GM21360 (cell line): ENCODE results near the gene KRT32.
"Not testable (repeated sequence)": the region's sequence is repeated elsewhere in the genome, so short reads cannot be mapped to it uniquely, and the experiment has no call there.

Source experiments
- ATAC-seq: cut with Tn5 transposase; IDR thresholded peaks from one replicate; pipeline ENCODE4 v1.9.1; 2021; ENCODE audit warnings: mild to moderate bottlenecking, moderate library complexity; ENCODE audit not compliant: unreplicated experiment

KRT32 gene

DNA sequence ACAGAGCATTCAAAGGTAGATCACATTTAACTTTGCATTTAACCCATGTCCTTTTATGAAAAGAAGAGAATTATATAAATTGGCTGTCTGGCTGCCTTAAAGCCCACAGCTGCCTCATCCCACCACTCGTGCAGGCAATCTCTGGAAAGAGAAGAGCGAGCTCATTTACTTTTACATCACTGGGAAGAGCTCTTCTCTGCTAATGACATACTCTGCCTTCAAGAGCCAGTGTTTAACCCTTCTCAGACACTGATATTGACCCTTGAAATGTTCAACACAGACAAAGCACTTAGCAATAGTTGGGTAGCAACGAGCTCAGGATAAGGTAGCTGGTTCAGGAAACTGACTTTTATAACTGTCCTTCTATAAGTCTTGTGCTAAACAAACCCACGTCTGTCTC, 33.2 kb downstream of the KRT32 start:
- no peak for ATAC-seq

- no peak for ATAC-seq
Measured at GRCh38 chr17:41433586-41433985, 33.6 kb downstream of the KRT32 start.

DNA sequence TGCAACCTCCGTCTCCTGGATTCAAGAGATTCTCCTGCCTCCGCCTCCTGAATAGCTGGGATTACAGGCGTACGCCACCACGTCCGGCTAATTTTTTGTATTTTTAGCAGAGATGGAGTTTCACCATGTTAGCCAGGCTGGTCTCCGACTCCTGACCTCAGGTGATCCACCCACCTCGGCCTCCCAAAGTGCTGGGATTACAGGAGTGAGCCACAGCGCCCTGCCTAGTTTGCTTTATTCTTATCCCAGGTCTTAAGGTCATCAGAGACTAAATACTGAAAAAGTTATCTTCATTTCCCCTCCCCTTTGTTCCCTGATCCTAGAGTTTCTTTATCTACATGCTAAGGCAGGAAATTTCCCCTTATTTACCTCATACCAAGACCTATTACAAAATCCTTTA, 36.8 kb downstream of the KRT32 start:
- not testable (repeated sequence) for ATAC-seq

DNA sequence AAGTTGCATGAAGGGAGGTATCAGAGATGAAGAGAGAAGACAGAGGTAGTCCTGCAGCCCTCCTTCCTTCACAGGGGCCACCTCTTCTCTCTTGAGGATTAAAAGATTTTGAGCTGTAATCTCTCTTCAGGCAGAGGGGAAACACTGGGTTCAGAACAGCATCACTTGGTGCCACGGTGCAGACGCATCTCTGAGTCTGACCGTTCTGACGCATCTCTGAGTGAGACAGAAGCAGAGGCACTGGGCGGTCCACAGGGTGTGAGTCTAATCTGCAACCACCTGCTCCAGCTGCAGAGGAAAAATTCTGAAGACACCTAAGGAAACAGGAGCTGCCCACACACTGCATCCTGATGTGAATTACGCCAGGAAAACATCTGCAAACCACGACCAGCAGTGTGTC, 37.5 kb downstream of the KRT32 start:
- no peak for ATAC-seq

GRCh38 chr17:41428591-41429291, 38.4 kb downstream of the KRT32 start:
- ATAC-seq, result no peak

GRCh38 chr17:41424111-41424635, 43.0 kb downstream of the KRT32 start, which contains the start of gene KRT37:
KRT37 (minus strand) TSS chr17:41424585; CDS start chr17:41424523, 62 bp downstream.
- ATAC-seq, result no peak

DNA sequence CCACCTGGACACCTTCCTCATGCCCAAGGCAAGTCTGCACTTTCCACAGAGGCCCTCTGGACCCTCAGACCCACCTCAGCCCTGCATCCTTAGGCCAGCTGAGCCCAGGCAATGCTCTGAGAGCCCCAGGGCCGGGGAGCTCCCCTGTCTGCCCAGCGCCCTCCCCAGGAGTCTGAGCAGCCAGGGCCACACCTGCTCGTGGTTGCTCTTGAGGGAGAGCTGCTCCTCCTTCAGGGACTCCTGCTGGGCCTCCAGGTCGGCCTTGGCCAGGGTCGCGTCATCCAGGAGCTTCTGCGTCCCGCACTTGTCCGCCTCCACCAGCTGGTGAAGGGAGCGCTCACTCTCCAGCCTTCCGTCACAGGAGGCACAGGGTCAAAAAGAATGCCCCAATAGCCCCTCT, 44.6 kb downstream of the KRT32 start:
- ATAC-seq, result not testable (repeated sequence)

DNA sequence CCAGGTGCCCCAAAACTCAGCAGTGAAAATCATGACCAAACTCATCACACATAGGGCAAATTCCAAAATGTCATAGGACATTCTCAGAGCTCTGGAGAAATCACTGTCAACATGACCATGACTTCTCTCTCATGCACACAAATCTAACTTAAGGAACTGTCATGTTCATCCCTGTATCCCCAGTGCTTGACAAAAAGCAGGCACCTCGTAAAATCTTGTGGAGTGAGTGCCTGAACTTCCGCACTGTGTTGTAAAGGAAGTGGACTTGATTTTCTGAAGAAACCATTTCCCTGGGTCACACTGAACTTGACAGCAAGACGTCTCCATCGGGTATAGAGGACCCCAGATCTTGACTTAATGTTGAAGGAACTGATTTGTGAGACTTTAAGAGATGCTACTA, 45.6 kb downstream of the KRT32 start:
- ATAC-seq, result no peak

DNA sequence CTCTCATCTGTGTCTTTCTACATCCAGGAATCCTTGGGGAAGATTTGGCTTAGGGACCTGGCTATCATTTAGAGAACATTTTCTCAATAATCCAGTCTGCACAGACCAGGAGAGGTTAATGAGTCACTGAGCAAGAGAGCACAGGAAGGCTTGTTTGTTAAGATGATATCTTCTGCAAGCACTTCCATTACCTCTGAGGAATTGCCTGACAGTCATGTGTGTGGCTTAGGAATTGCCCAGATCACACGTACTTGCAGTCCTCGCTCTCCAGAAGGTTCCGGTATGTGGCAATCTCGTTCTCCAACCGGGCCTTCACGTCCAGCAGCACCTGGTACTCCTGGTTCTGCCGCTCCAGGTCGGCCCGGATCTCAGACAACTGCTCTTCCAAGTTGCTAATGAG, 46.1 kb downstream of the KRT32 start:
- no peak for ATAC-seq

GRCh38 chr17:41420134-41420533, 47.1 kb downstream of the KRT32 start:
- ATAC-seq, result no peak

DNA sequence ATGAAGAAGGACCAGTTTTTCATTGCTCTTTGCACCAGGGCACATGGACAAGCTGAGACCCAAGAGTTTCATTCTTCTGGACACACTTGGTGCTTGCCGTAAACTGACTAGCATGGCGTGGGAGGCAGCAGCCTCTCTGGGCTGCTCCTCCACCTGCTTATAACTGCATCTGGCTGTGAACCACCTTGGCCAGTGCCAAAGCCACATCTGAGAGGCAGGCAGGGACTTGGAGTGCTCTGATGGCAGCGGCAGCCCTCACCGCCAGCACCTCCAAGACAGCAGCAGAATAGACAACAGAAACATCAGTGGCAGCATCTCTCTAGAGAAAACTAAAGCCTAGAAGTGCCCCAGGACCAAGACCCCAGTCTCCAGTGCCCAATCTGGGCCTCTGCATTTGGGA, 47.5 kb downstream of the KRT32 start:
- ATAC-seq, result no peak

- ATAC-seq, result no peak
Measured at GRCh38 chr17:41418116-41418860, 48.9 kb downstream of the KRT32 start.

- ATAC-seq, result no peak
Measured at GRCh38 chr17:41417576-41418015, 49.6 kb downstream of the KRT32 start.

- ATAC-seq, result no peak
Measured at GRCh38 chr17:41417127-41417526, 50.1 kb downstream of the KRT32 start.

GRCh38 chr17:41416479-41416878, 50.7 kb downstream of the KRT32 start:
- no peak for ATAC-seq

DNA sequence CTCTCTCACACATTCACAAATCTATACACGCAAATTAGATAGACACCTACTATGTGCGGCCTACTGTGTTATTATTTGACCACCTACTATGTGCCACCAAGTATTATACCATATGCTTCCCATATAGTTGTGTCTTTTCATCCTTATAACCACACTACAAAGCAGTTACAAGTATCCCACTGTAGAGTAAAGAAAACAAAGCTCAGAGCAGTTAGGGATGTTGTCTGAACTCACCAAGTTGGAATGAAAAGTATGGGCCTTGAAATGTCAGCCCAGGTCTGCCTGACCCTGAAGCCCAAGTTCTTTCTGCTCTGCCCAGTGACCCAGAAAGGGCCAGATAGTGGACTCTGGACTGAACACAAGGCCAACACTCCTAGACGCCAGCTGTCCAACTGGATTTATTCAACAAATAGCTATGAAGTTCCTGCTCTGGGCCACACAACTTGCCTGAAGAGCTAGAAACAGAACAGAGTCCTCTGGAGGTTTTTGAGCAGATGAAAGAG, 51.3 kb downstream of the KRT32 start:
- ATAC-seq, result no peak

DNA sequence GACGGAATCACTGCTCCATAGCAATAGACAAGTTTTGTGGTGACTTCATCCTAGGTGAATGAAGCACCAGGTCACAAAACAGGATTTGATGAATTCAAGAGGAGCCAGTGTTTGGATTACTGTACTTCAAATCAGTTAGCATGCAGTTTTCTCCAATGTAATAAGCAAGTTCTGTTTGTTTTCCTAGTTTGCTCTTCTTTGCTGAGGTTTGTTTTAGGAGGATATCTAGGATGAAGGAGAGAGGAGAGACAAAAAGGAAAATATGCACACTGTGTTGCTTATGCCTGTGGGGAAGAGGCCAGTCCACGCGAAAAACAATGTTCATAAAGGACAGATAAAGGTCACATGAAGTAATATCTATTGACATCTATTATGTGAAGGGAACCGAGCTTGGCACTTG, 51.8 kb downstream of the KRT32 start:
- ATAC-seq, result no peak

GRCh38 chr17:41413982-41414381, 53.2 kb downstream of the KRT32 start:
- no peak for ATAC-seq

GRCh38 chr17:41413353-41413957, 53.7 kb downstream of the KRT32 start:
- ATAC-seq, result no peak

DNA sequence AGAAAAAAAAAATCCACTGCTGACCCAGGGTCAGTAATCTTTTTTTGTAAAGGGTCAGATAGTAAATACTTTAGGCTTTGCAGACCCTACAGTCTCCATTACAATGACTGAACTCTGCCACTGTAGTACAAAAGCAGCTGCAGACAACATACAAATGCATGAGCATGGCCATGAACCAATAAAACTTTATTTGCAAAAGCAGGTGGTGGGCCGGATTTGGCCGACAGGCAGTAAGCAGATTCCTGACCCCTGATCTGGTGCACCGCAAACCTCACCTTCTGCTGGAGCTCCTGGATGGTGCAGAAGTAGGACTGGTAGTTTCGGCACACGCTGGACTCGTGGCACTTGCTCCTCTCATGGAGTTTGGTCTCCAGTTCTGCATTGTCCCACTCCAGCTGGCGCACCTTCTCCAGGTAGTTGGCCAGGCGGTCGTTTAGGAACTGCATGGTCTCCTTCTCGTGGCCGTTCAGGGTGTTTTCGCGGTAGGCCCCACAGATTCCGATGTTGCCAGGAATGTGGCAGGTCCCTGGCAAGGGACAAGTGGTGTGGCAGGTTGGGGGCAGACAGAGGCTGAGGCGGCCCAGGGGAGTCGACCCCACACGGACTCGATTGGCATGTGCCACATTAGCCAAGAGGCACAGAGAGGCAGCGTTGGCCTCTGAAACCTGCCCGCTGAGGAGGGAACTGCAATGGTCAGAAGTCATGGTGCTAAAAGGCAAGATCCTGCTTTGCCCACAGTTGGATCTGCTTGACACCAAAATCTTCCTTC, 55.9 kb downstream of the KRT32 start:
- no peak for ATAC-seq
